ENCODE data around the gene HYKK. TPM values are rescaled to one million over a fixed set of nuclear protein-coding genes. Genes with fewer than 3 reads are reported as not detected.

The HYKK gene
- total and polyA plus RNA-seq, 9 of the 15 experiments (the other 6 are each of a cell fraction or from before 2014, with no cell fraction given) = 1.9 to 6.1 (median 4.3) TPM

- Histone ChIP-seq H3K4me2 (ENCODE audit: insufficient read depth, low read length) (no peak overlapping the region), H3K9me3 (replicated peaks; ENCODE audit: control insufficient read depth, insufficient read depth, low read depth, low read length) (no peaks in the 10 kb centered on the region), H3K36me3 (ENCODE audit: control insufficient read depth, insufficient read depth, low read length) (peaks cover 81% of the 10 kb centered on the region), H3K27ac (ENCODE audit: extremely low read depth, low read depth, low read length) (no peak overlapping the region), H4K20me1 (replicated peaks; ENCODE audit: control insufficient read depth, insufficient read depth, low read length) (no peaks in the 10 kb centered on the region), H3K79me2 (ENCODE audit: control insufficient read depth, insufficient read depth, low read length) (no peaks in the 10 kb centered on the region), H3K9ac (ENCODE audit: insufficient read depth in 1 of 2, low read depth in 2 of 2, low read length in 2 of 2) (no peak overlapping the region), H3K27me3 (ENCODE audit: control insufficient read depth in 2 of 2, insufficient read depth in 2 of 2, low read length in 2 of 2) (no peaks in the 10 kb centered on the region), H3K9me1 (ENCODE audit: control insufficient read depth, insufficient read depth, low read length) (no peaks in the 10 kb centered on the region), H2AFZ (ENCODE audit: low read depth, low read length) (no peak overlapping the region), H3K4me3 (no peak overlapping the region), H3K4me1 (replicated peaks in 1 of 2; ENCODE audit: control insufficient read depth in 2 of 2, insufficient read depth in 2 of 2, low read length in 2 of 2) (no peaks in the 10 kb centered on the region)
- FAIRE-seq = no peak
- ATAC-seq = no peak
- DNase-seq (ENCODE audit: extremely low read depth in 1 of 4, low spot score in 3 of 4) = no peak
- WGBS (ENCODE audit: insufficient coverage, low coverage, missing lambda C conversion rate) = 80% methylated on average over 7 of the region's 7 CpGs
- in situ Hi-C loops (cut with MboI) = loop anchor here (10.0 kb wide), 1 partner anchor 167 kb away; no protein-coding TSS in a partner anchor
- CTCF ChIA-PET (ENCODE audit: low intra/inter-chr PET ratio) = interaction anchor here (0.7 to 1.7 kb wide), 3 partner anchors 16 to 369 kb away, joined by 3 to 9 read pairs (median 4); no protein-coding TSS in a partner anchor
- POLR2A ChIA-PET = no interaction called here
- intact Hi-C loops (cut with micrococcal nuclease) = loop anchor here (1.0 kb wide), 1 partner anchor 174 kb away; no protein-coding TSS in a partner anchor
- BruUV-seq (replicated peaks) = no TSS peak
- TF ChIP-seq CEBPZ (IDR thresholded peaks at IDR 0.05; ENCODE audit: borderline replicate concordance, low read depth, low read length) (no peak), ZHX1 (conservative IDR thresholded peaks at IDR 0.05; ENCODE audit: low read length) (no peak), MAFK (IDR thresholded peaks at IDR 0.05; ENCODE audit: low read length) (no peak), GATAD2B (IDR thresholded peaks at IDR 0.05; ENCODE audit: borderline replicate concordance) (no peak), TAL1 (IDR thresholded peaks at IDR 0.05) (no peak), ESRRA (IDR thresholded peaks at IDR 0.05; ENCODE audit: borderline replicate concordance, low read depth) (no peak), ZNF274 (IDR thresholded peaks at IDR 0.05; ENCODE audit: borderline replicate concordance, low read depth, low read length) (no peak), PCBP2 (IDR thresholded peaks at IDR 0.05; ENCODE audit: low read depth, low read length, poor library complexity, severe bottlenecking) (no peak), ZNF592 (IDR thresholded peaks at IDR 0.05) (no peak), TRIM25 (IDR thresholded peaks at IDR 0.05; ENCODE audit: borderline replicate concordance) (no peak)
Measured at GRCh38 chr15:78481917-78482316, 25.5 kb upstream of the HYKK start.
